Tibial nerve (tissue), 4 donors: ENCODE results near the gene ACAT1. TPM values are rescaled to one million over a fixed set of nuclear protein-coding genes. Genes with fewer than 3 reads are reported as not detected.
"Not testable (repeated sequence)": the region's sequence is repeated elsewhere in the genome, so short reads cannot be mapped to it uniquely, and the experiment has no call there.

Source experiments
- DNase-seq, 2 donors: peaks; one replicate each; pipeline ENCODE4 v3.0.0-alpha.2; 2019; ENCODE audit warnings: low spot score in 2 of 2
- H3K27ac ChIP-seq, 4 donors: fragments of 200-600 bp; sonication (generic) in 3 of 4; one replicate each; pipeline ENCODE4 v1.5.1; 2017 to 2019; ENCODE audit warnings: mild to moderate bottlenecking in 1 of 4
- H3K27me3 ChIP-seq, 2 donors: fragments of 200-600 bp; sonication (generic) in 1 of 2; one replicate each; pipeline versions ENCODE4 v1.5.1 to v1.6.0; 2017 to 2019
- H3K36me3 ChIP-seq, 3 donors: fragments of 200-600 bp; sonication (generic); one replicate each; pipeline ENCODE4 v1.5.1; 2018 to 2019
- H3K4me1 ChIP-seq, 4 donors: fragments of 200-600 bp; sonication (generic) in 3 of 4; one replicate each; pipeline ENCODE4 v1.5.1; 2017 to 2019
- H3K4me3 ChIP-seq, 4 donors: fragments of 200-600 bp; sonication (generic) in 3 of 4; one replicate each; pipeline ENCODE4 v1.5.1; 2017 to 2019; ENCODE audit warnings: mild to moderate bottlenecking in 1 of 4, moderate library complexity in 1 of 4
- H3K9me3 ChIP-seq, 4 donors: fragments of 200-600 bp; sonication (generic) in 3 of 4; one replicate each; pipeline ENCODE4 v1.5.1; 2017 to 2019
- CTCF ChIP-seq, 5 experiments: fragments of 200-600 bp in 3 of 5; fragments of 450-650 bp in 2 of 5; sonication (generic) in 3 of 5; IDR thresholded peaks; one replicate each; pipeline ENCODE4 v1.5.1; 2016 to 2019; ENCODE audit warnings: antibody characterized with exemption in 5 of 5, mild to moderate bottlenecking in 3 of 5, moderate library complexity in 2 of 5
- EP300 ChIP-seq, 2 donors: sonication (generic); formaldehyde crosslinking; IDR thresholded peaks; one replicate each; pipeline ENCODE4 v1.6.1; 2017; ENCODE audit warnings: antibody characterized with exemption in 2 of 2, mild to moderate bottlenecking in 1 of 2
- POLR2A ChIP-seq, 2 donors: fragments of 450-650 bp; IDR thresholded peaks; one replicate each; pipeline ENCODE4 v1.6.1; 2017; ENCODE audit warnings: antibody characterized with exemption in 2 of 2, mild to moderate bottlenecking in 2 of 2, moderate library complexity in 2 of 2
- WGBS, 2 donors: methylation state at CpG; one replicate each; pipeline ENCODE4 v1.1.5; 2018; 5-methylcytosine and 5-hydroxymethylcytosine counted together
- total RNA-seq, 4 donors: library from RNA; depleted of rRNA; stranded (reverse); fragments of >200 nt; gene quantifications; one replicate each; pipeline ENCODE4 v1.1.0, GENCODE V29; 2016

ACAT1 gene
- total RNA-seq, 4 donors from 2014 or later: 66.3 to 148 (median 121) TPM

- no peak for TF ChIP-seq CTCF (IDR thresholded peaks at IDR 0.05)
- TF ChIP-seq EP300 (IDR thresholded peaks at IDR 0.05): peak in 1 of 2 donors; percentile 69
- peak overlapping the region; percentile 17 to 77 (median 59) for H3K27ac ChIP-seq
- no peak overlapping the region for H3K4me3 ChIP-seq
- H3K4me1 ChIP-seq: peaks cover 0 to 18% (median 8%) of the 10 kb centered on the region in 4 donors
- H3K27me3 ChIP-seq: no peaks in the 10 kb centered on the region
- no peaks in the 10 kb centered on the region for H3K9me3 ChIP-seq
- H3K36me3 ChIP-seq: no peaks in the 10 kb centered on the region
- peak; percentile 86 to 93 for DNase-seq
- WGBS, 2 donors: 30 to 44% methylated on average over 5 of the region's 5 CpGs
Measured at GRCh38 chr11:108115500-108116140, 5.7 kb upstream of the ACAT1 start.

- Histone ChIP-seq H3K9me3 (no peaks in the 10 kb centered on the region), H3K27ac (no peak overlapping the region), H3K4me3 (no peak overlapping the region), H3K27me3 (no peaks in the 10 kb centered on the region), H3K4me1 (peaks cover 0 to 33% (median 16%) of the 10 kb centered on the region in 4 donors), H3K36me3 (no peaks in the 10 kb centered on the region)
- TF ChIP-seq EP300 (IDR thresholded peaks at IDR 0.05) (no peak), CTCF (IDR thresholded peaks at IDR 0.05) (peak; percentile 21 to 39 (median 32)), POLR2A (IDR thresholded peaks at IDR 0.05) (no peak)
- DNase-seq: no peak
Measured at GRCh38 chr11:108117746-108118371, 3.5 kb upstream of the ACAT1 start.

- peaks cover 4 to 45% (median 26%) of the 10 kb centered on the region in 4 donors for H3K4me1 ChIP-seq
- DNase-seq, H3K27me3 ChIP-seq, H3K36me3 ChIP-seq, H3K9me3 ChIP-seq: not testable (repeated sequence)
- WGBS, 2 donors: 61 to 65% methylated on average over 7 of the region's 7 CpGs
- peak overlapping the region; percentile 84 to 99 (median 96) for H3K27ac ChIP-seq
- peak overlapping the region; percentile 65 to 96 (median 88) for H3K4me3 ChIP-seq
Measured at GRCh38 chr11:108120936-108121273, 462 bp upstream of the ACAT1 start.

GRCh38 chr11:108122166-108122628 is 830 bp downstream of the ACAT1 start:
- TF ChIP-seq EP300 (IDR thresholded peaks at IDR 0.05) (no peak), CTCF (IDR thresholded peaks at IDR 0.05) (no peak), POLR2A (IDR thresholded peaks at IDR 0.05) (no peak)
- H3K9me3 ChIP-seq: no peaks in the 10 kb centered on the region
- peak overlapping the region; percentile 65 to 96 (median 88) for H3K4me3 ChIP-seq
- no peaks in the 10 kb centered on the region for H3K27me3 ChIP-seq
- peaks cover 4 to 44% (median 23%) of the 10 kb centered on the region in 4 donors for H3K4me1 ChIP-seq
- no peak for DNase-seq
- H3K36me3 ChIP-seq: peaks cover 0 to 14% (median 0%) of the 10 kb centered on the region in 3 donors
- 17 to 23% methylated on average over 9 of the region's 9 CpGs for WGBS, 2 donors
- peak overlapping the region; percentile 84 to 99 (median 96) for H3K27ac ChIP-seq

GRCh38 chr11:108125096-108125495 is 3.7 kb downstream of the ACAT1 start:
- H3K27ac ChIP-seq: no peak overlapping the region
- TF ChIP-seq POLR2A (IDR thresholded peaks at IDR 0.05): no peak
- no peak for TF ChIP-seq EP300 (IDR thresholded peaks at IDR 0.05)
- no peak for TF ChIP-seq CTCF (IDR thresholded peaks at IDR 0.05)
- H3K27me3 ChIP-seq: no peaks in the 10 kb centered on the region
- H3K4me3 ChIP-seq: no peak overlapping the region
- DNase-seq: no peak
- H3K4me1 ChIP-seq: peaks cover 4 to 44% (median 23%) of the 10 kb centered on the region in 4 donors
- no peaks in the 10 kb centered on the region for H3K9me3 ChIP-seq
- WGBS, 2 donors: 88 to 90% methylated on average over 5 of the region's 5 CpGs
- H3K36me3 ChIP-seq: peaks cover 0 to 34% (median 0%) of the 10 kb centered on the region in 3 donors
